GM23338 (cell line): ENCODE results near the gene EPHA10.
A peak's percentile ranks its signal among the peaks of the same experiment; 100 is the strongest.

ENCODE experiments used
- EZH2 ChIP-seq: fragments of 200-600 bp; sonication (generic); IDR thresholded peaks from one replicate; pipeline ENCODE4 v1.8.0; 2017; ENCODE audit warnings: antibody characterized with exemption, mild to moderate bottlenecking, low read depth; ENCODE audit not compliant: unreplicated experiment
- TF ChIP-seq, protein P1 (sequence below), 2 experiments: fragments of 200-600 bp in 1 of 2; sonication (generic) in 1 of 2; conservative IDR thresholded peaks; 2 replicates each; pipeline versions ENCODE4 v1.5.1 to v1.6.1; 2016 to 2017; ENCODE audit warnings: antibody characterized with exemption in 2 of 2, low read depth in 2 of 2, mild to moderate bottlenecking in 2 of 2, moderate library complexity in 1 of 2

- no peak for TF ChIP-seq EZH2
- TF ChIP-seq, protein P1, sequence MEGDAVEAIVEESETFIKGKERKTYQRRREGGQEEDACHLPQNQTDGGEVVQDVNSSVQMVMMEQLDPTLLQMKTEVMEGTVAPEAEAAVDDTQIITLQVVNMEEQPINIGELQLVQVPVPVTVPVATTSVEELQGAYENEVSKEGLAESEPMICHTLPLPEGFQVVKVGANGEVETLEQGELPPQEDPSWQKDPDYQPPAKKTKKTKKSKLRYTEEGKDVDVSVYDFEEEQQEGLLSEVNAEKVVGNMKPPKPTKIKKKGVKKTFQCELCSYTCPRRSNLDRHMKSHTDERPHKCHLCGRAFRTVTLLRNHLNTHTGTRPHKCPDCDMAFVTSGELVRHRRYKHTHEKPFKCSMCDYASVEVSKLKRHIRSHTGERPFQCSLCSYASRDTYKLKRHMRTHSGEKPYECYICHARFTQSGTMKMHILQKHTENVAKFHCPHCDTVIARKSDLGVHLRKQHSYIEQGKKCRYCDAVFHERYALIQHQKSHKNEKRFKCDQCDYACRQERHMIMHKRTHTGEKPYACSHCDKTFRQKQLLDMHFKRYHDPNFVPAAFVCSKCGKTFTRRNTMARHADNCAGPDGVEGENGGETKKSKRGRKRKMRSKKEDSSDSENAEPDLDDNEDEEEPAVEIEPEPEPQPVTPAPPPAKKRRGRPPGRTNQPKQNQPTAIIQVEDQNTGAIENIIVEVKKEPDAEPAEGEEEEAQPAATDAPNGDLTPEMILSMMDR (conservative IDR thresholded peaks at IDR 0.05; ENCODE audit: low read depth in 2 of 2) = 0 out of 4 replicates have a peak, but pooled peaks of 1 of the 2 experiments have one; percentile 5
Observed at GRCh38 chr1:37741662-37742061, 23.3 kb downstream of the EPHA10 start.
